ENCODE measurements around the gene VPS16. TPM values are rescaled to one million over a fixed set of nuclear protein-coding genes. Genes with fewer than 3 reads are reported as not detected.
"Not testable (repeated sequence)": the region's sequence is repeated elsewhere in the genome, so short reads cannot be mapped to it uniquely, and the experiment has no call there.

The VPS16 gene
- total and polyA plus RNA-seq, 10 donors = 32.0 to 104 (median 44.5) TPM

DNA sequence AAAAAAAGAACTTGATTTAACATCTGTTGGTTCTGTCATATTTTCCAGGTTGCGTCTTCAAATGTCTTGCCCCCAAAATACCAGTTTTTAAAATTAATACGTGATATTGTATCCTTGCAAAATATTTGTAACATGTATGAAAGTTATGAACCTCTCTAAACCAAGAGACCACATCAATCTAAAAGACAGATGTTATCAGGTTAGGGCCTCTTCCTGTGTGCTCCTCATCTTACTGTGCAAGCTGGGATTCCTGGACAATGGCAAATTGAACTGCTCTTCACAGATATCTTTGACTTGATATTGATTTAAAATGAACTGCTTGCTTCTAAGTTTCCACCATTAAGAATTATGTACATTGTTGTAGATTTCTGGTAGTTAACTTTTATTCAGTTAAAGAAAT is 14.8 kb upstream of the VPS16 start:
- no peaks in the 10 kb centered on the region for H3K36me3 ChIP-seq
- no peak overlapping the region for H3K4me3 ChIP-seq
- no peak for DNase-seq
- peaks cover 0 to 47% (median 11%) of the 10 kb centered on the region in 7 donors for H3K27me3 ChIP-seq (replicated peaks in 1 of 7)
- TF ChIP-seq, protein P1, sequence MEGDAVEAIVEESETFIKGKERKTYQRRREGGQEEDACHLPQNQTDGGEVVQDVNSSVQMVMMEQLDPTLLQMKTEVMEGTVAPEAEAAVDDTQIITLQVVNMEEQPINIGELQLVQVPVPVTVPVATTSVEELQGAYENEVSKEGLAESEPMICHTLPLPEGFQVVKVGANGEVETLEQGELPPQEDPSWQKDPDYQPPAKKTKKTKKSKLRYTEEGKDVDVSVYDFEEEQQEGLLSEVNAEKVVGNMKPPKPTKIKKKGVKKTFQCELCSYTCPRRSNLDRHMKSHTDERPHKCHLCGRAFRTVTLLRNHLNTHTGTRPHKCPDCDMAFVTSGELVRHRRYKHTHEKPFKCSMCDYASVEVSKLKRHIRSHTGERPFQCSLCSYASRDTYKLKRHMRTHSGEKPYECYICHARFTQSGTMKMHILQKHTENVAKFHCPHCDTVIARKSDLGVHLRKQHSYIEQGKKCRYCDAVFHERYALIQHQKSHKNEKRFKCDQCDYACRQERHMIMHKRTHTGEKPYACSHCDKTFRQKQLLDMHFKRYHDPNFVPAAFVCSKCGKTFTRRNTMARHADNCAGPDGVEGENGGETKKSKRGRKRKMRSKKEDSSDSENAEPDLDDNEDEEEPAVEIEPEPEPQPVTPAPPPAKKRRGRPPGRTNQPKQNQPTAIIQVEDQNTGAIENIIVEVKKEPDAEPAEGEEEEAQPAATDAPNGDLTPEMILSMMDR (IDR thresholded peaks at IDR 0.05 in 8 of 11, conservative IDR thresholded peaks at IDR 0.05 in 3 of 11) = no peak
- TF ChIP-seq POLR2A (IDR thresholded peaks at IDR 0.05) (no peak), POLR2AphosphoS5 (IDR thresholded peaks at IDR 0.05) (no peak)
- H3K4me1 ChIP-seq = peaks cover 0 to 16% (median 5%) of the 10 kb centered on the region in 6 donors
- H3K9me3 ChIP-seq = no peaks in the 10 kb centered on the region
- intact Hi-C loops (cut with DNase I; ENCODE audit: low total_unique reads) = no loop called here
- WGBS, 5 donors = 76 to 85% (median 79%) methylated on average over 2 of the region's 2 CpGs
- no peak overlapping the region for H3K27ac ChIP-seq

DNA sequence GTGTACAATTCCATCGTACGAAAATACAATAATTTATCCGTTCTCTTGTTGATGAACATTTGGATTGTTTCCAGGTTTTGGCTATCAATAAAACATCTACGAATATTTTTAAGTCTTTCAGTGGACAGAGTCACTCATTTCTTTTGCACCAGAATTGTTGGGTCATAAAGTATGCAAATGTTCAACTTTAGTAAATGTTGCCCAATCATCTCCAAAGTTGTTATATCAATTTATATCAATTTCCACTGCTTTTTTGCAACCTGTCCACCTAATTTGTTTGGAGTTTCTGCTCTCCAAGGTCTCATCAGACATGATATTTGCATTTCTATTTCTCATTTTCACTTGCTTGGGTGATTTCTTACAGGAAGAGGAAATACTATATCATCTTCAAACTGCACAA is 13.9 kb upstream of the VPS16 start:
- peaks cover 0 to 7% (median under 1%) of the 10 kb centered on the region in 6 donors for H3K4me1 ChIP-seq
- H3K27me3 ChIP-seq (replicated peaks in 1 of 7) = peaks cover 0 to 43% (median 2%) of the 10 kb centered on the region in 7 donors
- H3K27ac ChIP-seq = no peak overlapping the region
- intact Hi-C loops (cut with DNase I; ENCODE audit: low total_unique reads) = no loop called here
- TF ChIP-seq POLR2A (IDR thresholded peaks at IDR 0.05) = no peak
- TF ChIP-seq, protein P1 (IDR thresholded peaks at IDR 0.05 in 8 of 11, conservative IDR thresholded peaks at IDR 0.05 in 3 of 11) = no peak
- TF ChIP-seq POLR2AphosphoS5 (IDR thresholded peaks at IDR 0.05) = no peak
- no peaks in the 10 kb centered on the region for H3K9me3 ChIP-seq
- WGBS, 5 donors = 84 to 95% (median 92%) methylated on average over 4 of the region's 4 CpGs
- no peaks in the 10 kb centered on the region for H3K36me3 ChIP-seq
- no peak for DNase-seq
- no peak overlapping the region for H3K4me3 ChIP-seq

DNA sequence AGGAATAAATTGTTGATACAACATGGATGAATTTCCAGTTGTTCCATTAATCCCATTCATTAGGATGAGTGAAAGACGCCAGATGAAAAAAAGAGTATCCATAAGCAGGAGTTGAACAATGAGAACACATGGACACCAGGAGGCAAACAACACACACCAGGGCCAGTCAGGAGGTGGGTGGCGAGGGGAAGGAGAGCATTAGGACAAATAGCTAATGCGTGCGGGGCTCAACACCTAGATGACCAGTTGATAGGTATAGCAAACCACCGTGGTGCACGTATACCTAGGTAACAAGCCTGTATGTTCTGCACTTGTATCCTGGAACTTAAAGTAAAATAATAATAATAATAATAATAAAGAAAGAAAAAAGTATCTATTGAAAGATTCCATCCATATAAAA is 11.2 kb upstream of the VPS16 start:
- Histone ChIP-seq H3K4me1 (peaks cover 0 to 7% (median 0%) of the 10 kb centered on the region in 6 donors), H3K27me3 (replicated peaks in 1 of 7) (peaks cover 0 to 37% (median 0%) of the 10 kb centered on the region in 7 donors), H3K9me3 (no peaks in the 10 kb centered on the region), H3K27ac (no peak overlapping the region), H3K36me3 (no peaks in the 10 kb centered on the region), H3K4me3 (no peak overlapping the region)
- TF ChIP-seq POLR2A (IDR thresholded peaks at IDR 0.05) (no peak), POLR2AphosphoS5 (IDR thresholded peaks at IDR 0.05) (no peak)
- TF ChIP-seq, protein P1 (IDR thresholded peaks at IDR 0.05 in 8 of 11, conservative IDR thresholded peaks at IDR 0.05 in 3 of 11) = no peak
- DNase-seq = no peak
- intact Hi-C loops (cut with DNase I; ENCODE audit: low total_unique reads) = no loop called here
- 66 to 88% (median 80%) methylated on average over 6 of the region's 6 CpGs for WGBS, 5 donors

DNA sequence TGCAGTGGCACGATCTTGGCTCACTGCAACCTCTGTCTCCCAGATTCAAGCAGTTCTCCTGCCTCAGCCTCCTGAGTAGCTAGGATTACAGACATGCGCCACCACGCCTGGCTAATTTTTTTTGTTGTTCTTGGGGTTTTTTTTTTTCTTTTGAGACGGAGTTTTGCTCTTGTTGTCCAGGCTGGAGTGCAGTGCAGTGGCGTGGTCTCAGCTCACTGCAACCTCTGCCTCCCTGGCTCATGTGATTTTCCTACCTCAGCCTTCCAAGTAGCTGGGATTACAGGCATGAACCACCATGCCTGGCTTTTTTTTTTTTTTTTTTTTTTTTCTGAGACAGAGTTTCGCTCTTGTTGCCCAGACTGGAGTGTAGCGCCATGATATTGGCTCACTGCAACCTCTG is 9.3 kb upstream of the VPS16 start:
- H3K36me3 ChIP-seq = peaks cover 0 to 14% (median 0%) of the 10 kb centered on the region in 6 donors
- WGBS, 5 donors = 83 to 95% (median 87%) methylated on average over 7 of the region's 7 CpGs
- H3K27me3 ChIP-seq (replicated peaks in 1 of 7) = peaks cover 0 to 32% (median 0%) of the 10 kb centered on the region in 7 donors
- H3K4me3 ChIP-seq; H3K27ac ChIP-seq; H3K4me1 ChIP-seq; intact Hi-C loops (cut with DNase I; ENCODE audit: low total_unique reads); DNase-seq; H3K9me3 ChIP-seq: not testable (repeated sequence)

DNA sequence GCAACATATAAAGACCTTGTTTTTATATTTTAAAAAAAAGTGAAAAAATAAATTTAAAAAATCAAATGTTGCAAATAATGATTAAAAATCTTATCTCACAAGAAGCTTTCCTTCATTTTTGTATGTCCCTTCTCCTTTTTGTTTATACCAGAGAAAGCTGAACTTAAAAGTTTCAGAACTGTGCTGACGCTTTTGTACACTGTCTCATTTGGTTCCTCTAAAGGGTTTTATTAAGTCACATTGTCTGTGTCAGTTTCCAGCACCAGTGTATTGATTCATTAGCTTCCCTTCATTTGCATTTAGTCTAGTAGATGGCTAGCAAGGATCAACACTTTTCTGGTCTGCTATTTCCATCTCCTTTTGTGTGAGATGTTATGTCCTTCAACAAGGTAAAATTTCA is 6.8 kb upstream of the VPS16 start:
- no peak for TF ChIP-seq POLR2A (IDR thresholded peaks at IDR 0.05)
- Histone ChIP-seq H3K27ac (no peak overlapping the region), H3K4me3 (no peak overlapping the region), H3K4me1 (peaks cover 0 to 13% (median 3%) of the 10 kb centered on the region in 6 donors), H3K27me3 (replicated peaks in 1 of 7) (peaks cover 0 to 10% (median 0%) of the 10 kb centered on the region in 7 donors), H3K9me3 (no peaks in the 10 kb centered on the region), H3K36me3 (peaks cover 0 to 33% (median 3%) of the 10 kb centered on the region in 6 donors)
- 70 to 85% (median 78%) methylated on average over 1 of the region's 1 CpG for WGBS, 5 donors
- no peak for DNase-seq
- intact Hi-C loops (cut with DNase I; ENCODE audit: low total_unique reads) = no loop called here

Measured in spleen (tissue), 11 donors.